ENCODE results near the gene KRT86.

The KRT86 gene

DNA sequence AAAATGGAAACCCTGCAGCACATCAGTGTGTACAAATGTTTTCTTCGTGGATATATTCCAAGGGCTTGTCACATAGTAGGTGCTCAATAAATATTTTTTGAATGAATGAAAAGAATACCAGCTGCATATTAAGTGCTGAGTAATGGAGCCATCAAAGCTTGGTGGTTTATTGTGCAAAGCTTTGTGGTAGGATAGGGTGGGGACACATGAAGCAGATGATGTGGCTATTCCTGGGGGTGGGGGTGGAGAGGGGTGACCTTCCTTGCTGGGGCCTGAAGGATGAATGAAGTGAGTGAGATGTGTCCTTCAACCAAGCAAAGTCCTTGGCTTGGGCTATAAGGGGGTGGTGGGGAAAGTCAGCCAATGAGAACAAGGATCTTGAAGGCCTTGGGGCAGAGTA lies 21.2 kb downstream of the KRT86 start:
- Histone ChIP-seq H4K20me1 (ENCODE audit: control insufficient read depth, insufficient read depth, low read depth, low read length) (no peaks in the 10 kb centered on the region), H3K4me1 (ENCODE audit: control insufficient read depth, low read length) (no peaks in the 10 kb centered on the region), H3K4me3 (ENCODE audit: low read length) (no peak overlapping the region), H3F3A (ENCODE audit: control insufficient read depth, insufficient read depth) (no peaks in the 10 kb centered on the region), H3K36me3 (ENCODE audit: control insufficient read depth, low read length) (no peaks in the 10 kb centered on the region), H3K9me2 (replicated peaks; ENCODE audit: control insufficient read depth, low read length) (no peaks in the 10 kb centered on the region), H3K27me3 (ENCODE audit: control insufficient read depth, low read length) (peaks cover 19% of the 10 kb centered on the region), H3K9me3 (ENCODE audit: control insufficient read depth, insufficient read depth, low read length) (no peaks in the 10 kb centered on the region), H3K79me2 (ENCODE audit: control insufficient read depth, low read length) (no peaks in the 10 kb centered on the region), H3K4me2 (ENCODE audit: low read length) (no peak overlapping the region), H3K27ac (ENCODE audit: low read depth, low read length) (no peak overlapping the region)
- TF ChIP-seq, protein P1, sequence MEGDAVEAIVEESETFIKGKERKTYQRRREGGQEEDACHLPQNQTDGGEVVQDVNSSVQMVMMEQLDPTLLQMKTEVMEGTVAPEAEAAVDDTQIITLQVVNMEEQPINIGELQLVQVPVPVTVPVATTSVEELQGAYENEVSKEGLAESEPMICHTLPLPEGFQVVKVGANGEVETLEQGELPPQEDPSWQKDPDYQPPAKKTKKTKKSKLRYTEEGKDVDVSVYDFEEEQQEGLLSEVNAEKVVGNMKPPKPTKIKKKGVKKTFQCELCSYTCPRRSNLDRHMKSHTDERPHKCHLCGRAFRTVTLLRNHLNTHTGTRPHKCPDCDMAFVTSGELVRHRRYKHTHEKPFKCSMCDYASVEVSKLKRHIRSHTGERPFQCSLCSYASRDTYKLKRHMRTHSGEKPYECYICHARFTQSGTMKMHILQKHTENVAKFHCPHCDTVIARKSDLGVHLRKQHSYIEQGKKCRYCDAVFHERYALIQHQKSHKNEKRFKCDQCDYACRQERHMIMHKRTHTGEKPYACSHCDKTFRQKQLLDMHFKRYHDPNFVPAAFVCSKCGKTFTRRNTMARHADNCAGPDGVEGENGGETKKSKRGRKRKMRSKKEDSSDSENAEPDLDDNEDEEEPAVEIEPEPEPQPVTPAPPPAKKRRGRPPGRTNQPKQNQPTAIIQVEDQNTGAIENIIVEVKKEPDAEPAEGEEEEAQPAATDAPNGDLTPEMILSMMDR (IDR thresholded peaks at IDR 0.05; ENCODE audit: low read depth, low read length, poor library complexity, severe bottlenecking): no peak
- TF ChIP-seq EZH2phosphoT487 (IDR thresholded peaks at IDR 0.05; ENCODE audit: borderline replicate concordance, low read length): no peak

DNA sequence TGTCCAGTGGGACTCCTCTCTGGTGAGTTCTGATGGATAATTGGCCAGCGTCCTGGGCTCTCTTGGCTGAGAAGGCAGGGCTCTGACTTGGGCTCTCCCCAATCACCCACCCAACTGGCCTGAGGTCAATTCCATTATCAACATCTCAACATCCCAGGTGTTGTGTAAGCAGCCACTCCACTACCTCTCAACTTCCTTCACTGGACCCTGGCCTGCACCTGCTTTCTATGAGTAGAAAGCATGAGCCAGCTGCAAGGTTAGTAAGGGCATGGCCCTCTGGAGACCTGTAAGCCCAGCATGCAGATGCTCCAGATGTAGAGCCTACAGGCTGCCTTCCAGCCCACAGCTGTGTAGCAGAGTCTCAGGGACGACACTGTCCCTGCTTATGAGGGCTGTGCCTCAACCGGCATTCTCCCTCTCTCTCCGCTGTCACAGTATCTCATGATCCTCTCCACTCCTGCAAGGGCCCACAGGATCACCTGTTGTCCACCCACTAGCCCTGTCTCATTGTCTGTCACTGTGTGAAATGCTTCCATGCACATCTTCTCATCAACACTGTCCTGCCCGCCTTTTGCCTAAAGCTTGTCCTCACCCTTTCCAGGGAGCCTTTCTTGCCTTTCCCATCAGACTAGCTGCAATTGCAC lies 22.2 kb downstream of the KRT86 start:
- Histone ChIP-seq H3K9me2 (replicated peaks; ENCODE audit: control insufficient read depth, low read length) (no peaks in the 10 kb centered on the region), H3F3A (ENCODE audit: control insufficient read depth, insufficient read depth) (no peaks in the 10 kb centered on the region), H3K4me3 (ENCODE audit: low read length) (no peak overlapping the region), H3K36me3 (ENCODE audit: control insufficient read depth, low read length) (no peaks in the 10 kb centered on the region), H4K20me1 (ENCODE audit: control insufficient read depth, insufficient read depth, low read depth, low read length) (no peaks in the 10 kb centered on the region), H3K4me1 (ENCODE audit: control insufficient read depth, low read length) (no peaks in the 10 kb centered on the region), H3K4me2 (ENCODE audit: low read length) (no peak overlapping the region), H3K9me3 (ENCODE audit: control insufficient read depth, insufficient read depth, low read length) (no peaks in the 10 kb centered on the region), H3K79me2 (ENCODE audit: control insufficient read depth, low read length) (no peaks in the 10 kb centered on the region), H3K27me3 (ENCODE audit: control insufficient read depth, low read length) (peaks cover 19% of the 10 kb centered on the region), H3K27ac (ENCODE audit: low read depth, low read length) (no peak overlapping the region)
- TF ChIP-seq, protein P1 (IDR thresholded peaks at IDR 0.05; ENCODE audit: low read depth, low read length, poor library complexity, severe bottlenecking): no peak
- no peak for TF ChIP-seq EZH2phosphoT487 (IDR thresholded peaks at IDR 0.05; ENCODE audit: borderline replicate concordance, low read length)

GRCh38 chr12:52298677-52299190 lies 24.3 kb downstream of the KRT86 start:
- Histone ChIP-seq H3K4me2 (ENCODE audit: low read length) (no peak overlapping the region), H3F3A (ENCODE audit: control insufficient read depth, insufficient read depth) (no peaks in the 10 kb centered on the region), H3K4me3 (ENCODE audit: low read length) (no peak overlapping the region), H3K36me3 (ENCODE audit: control insufficient read depth, low read length) (no peaks in the 10 kb centered on the region), H3K27me3 (ENCODE audit: control insufficient read depth, low read length) (peaks cover 19% of the 10 kb centered on the region), H3K79me2 (ENCODE audit: control insufficient read depth, low read length) (no peaks in the 10 kb centered on the region), H3K27ac (ENCODE audit: low read depth, low read length) (no peak overlapping the region), H3K9me3 (ENCODE audit: control insufficient read depth, insufficient read depth, low read length) (no peaks in the 10 kb centered on the region), H3K9me2 (replicated peaks; ENCODE audit: control insufficient read depth, low read length) (no peaks in the 10 kb centered on the region), H3K4me1 (ENCODE audit: control insufficient read depth, low read length) (no peaks in the 10 kb centered on the region), H4K20me1 (ENCODE audit: control insufficient read depth, insufficient read depth, low read depth, low read length) (no peaks in the 10 kb centered on the region)
- TF ChIP-seq, protein P1 (IDR thresholded peaks at IDR 0.05; ENCODE audit: low read depth, low read length, poor library complexity, severe bottlenecking): no peak
- TF ChIP-seq EZH2phosphoT487 (IDR thresholded peaks at IDR 0.05; ENCODE audit: borderline replicate concordance, low read length): no peak
